ENCODE measurements around the gene IFITM10.

IFITM10 gene

DNA sequence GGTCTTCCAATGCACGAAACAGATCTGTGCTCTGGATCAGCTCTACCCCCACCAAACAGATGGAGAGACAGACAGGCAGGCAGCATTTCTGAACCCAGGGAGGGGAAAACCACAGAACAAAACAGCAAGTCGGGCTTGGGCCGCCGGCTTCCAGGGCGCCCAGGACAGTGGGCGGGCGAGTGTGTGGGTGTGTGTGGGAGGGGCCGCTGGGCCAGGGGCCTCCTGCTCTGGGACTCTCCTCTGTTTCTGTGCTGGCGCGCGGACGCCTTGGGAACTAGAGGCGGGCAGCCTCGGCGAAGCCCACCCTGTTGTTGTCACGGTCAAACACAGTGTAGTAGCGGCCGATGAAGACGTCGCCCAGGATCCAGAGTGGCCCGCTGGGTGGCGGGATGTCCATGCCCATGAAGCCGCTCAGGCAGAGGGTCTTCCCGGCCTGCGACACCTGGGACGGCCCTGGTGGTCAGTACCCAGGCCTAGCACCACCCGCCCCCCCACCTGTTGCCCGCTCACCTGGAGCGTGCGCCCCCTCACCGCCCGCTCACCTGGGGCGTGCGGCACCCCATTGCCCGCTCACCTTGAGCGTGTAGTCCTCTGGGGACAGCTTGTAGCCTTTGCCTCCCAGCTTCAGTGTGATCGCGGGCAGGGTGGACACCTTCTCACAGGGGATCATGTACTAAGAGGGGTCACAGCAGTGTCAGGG is 3.0 kb upstream of the IFITM10 start:
- FAIRE-seq (no peak), DNase-seq (ENCODE audit: insufficient read length, low spot score) (no peak)
- TF ChIP-seq POLR2A (IDR thresholded peaks at IDR 0.05; ENCODE audit: low read depth, low read length) (no peak), POLR2AphosphoS5 (IDR thresholded peaks at IDR 0.05; ENCODE audit: low read depth, low read length) (no peak), TAF1 (IDR thresholded peaks at IDR 0.05; ENCODE audit: low read depth, low read length) (no peak), POU2F2 (IDR thresholded peaks at IDR 0.05; ENCODE audit: low read depth, low read length) (no peak), SPI1 (IDR thresholded peaks at IDR 0.05; ENCODE audit: low read depth, low read length) (no peak), PAX5 (IDR thresholded peaks at IDR 0.05; ENCODE audit: insufficient read depth, low read length, severe bottlenecking) (no peak)

DNA sequence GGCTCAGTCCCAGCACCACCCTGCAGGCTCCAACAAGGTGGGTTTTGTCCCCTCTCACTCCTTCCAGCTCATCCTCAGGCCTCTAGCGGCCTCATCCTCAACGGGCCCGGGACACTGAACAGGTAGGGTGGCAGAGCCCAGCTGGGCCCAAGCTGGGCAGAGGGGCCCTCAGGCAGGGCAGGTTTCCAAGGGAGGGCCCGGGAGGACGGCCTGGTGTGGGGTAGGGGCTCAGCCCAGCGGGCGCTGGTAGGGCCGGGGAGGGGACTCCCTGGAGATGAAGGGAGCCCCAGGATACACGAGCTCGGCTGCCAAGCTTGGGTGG is 2.5 kb upstream of the IFITM10 start:
- DNase-seq (ENCODE audit: insufficient read length, low spot score) (no peak), FAIRE-seq (no peak)
- TF ChIP-seq TAF1 (IDR thresholded peaks at IDR 0.05; ENCODE audit: low read depth, low read length) (no peak), POLR2A (IDR thresholded peaks at IDR 0.05; ENCODE audit: low read depth, low read length) (no peak), POLR2AphosphoS5 (IDR thresholded peaks at IDR 0.05; ENCODE audit: low read depth, low read length) (no peak), POU2F2 (IDR thresholded peaks at IDR 0.05; ENCODE audit: low read depth, low read length) (no peak), PAX5 (IDR thresholded peaks at IDR 0.05; ENCODE audit: insufficient read depth, low read length, severe bottlenecking) (no peak), SPI1 (IDR thresholded peaks at IDR 0.05; ENCODE audit: low read depth, low read length) (no peak)

DNA sequence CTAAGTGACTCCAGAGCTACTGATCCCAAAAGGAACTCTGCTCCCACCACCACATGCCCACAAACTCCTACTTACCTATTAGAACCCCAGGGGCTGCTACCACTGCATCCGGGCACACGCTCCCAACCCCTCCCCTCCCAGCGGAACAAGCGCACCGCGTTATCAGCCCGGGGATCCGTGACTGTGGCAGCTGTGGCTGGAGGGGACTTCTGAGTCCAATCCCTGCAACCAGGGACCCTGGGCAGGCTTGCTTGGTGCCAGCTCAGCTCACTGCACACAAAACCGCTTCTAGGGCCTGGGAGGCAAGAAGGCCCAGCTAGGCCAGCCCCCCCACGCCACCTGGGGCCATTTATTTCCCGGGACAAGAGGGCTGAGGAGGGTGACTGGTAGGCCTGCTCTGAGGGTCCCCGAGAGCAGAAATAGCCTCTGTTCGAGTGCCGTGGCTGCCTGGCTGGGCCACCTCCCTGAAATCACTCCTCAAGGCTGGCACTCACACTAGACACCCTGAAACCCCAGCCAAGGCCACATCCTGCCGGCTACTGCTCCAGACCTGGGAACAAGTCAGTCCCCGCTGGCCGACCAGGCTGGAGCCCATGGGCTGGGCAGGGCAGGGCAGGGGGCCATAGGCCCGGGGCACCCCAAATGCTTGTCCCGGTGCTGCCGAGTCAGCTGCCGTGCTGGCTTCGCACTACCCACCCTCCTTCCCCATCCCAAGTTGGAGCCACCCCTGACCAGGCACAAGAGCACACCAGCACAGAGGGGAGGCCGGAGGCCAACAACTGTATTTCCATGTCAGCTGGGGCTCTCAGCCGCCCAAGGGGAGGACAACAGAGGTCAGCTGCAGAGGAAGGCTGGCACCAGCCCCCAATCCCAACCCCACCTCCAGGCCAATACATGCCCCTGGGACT is 1.9 kb upstream of the IFITM10 start:
- FAIRE-seq = no peak
- TF ChIP-seq SPI1 (IDR thresholded peaks at IDR 0.05; ENCODE audit: low read depth, low read length) (no peak), POLR2AphosphoS5 (IDR thresholded peaks at IDR 0.05; ENCODE audit: low read depth, low read length) (no peak), POU2F2 (IDR thresholded peaks at IDR 0.05; ENCODE audit: low read depth, low read length) (no peak), PAX5 (IDR thresholded peaks at IDR 0.05; ENCODE audit: insufficient read depth, low read length, severe bottlenecking) (no peak), TAF1 (IDR thresholded peaks at IDR 0.05; ENCODE audit: low read depth, low read length) (no peak), POLR2A (IDR thresholded peaks at IDR 0.05; ENCODE audit: low read depth, low read length) (no peak)
- DNase-seq (ENCODE audit: insufficient read length, low spot score) = no peak

DNA sequence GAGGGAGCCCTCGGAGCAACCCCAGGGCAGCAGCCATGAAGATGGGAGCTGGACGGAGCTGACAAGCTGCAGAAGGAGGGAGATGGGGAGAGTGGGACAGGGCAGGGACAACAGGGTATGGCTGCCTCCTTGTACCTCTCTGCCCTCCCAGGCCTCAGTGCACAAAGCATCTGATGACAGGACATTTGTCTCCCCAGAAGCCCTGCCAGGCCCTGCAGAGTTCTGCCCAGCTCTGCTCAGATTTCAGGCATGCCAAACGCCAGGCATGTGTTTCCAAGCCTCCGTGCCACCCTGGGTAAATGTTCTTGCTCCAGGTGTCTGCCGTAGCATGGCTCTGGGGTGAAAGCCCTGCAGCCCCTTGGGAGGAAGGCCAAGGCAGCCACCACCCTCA is 1.1 kb upstream of the IFITM10 start:
- FAIRE-seq (no peak), DNase-seq (ENCODE audit: insufficient read length, low spot score) (no peak)
- TF ChIP-seq SPI1 (IDR thresholded peaks at IDR 0.05; ENCODE audit: low read depth, low read length) = no peak

DNA sequence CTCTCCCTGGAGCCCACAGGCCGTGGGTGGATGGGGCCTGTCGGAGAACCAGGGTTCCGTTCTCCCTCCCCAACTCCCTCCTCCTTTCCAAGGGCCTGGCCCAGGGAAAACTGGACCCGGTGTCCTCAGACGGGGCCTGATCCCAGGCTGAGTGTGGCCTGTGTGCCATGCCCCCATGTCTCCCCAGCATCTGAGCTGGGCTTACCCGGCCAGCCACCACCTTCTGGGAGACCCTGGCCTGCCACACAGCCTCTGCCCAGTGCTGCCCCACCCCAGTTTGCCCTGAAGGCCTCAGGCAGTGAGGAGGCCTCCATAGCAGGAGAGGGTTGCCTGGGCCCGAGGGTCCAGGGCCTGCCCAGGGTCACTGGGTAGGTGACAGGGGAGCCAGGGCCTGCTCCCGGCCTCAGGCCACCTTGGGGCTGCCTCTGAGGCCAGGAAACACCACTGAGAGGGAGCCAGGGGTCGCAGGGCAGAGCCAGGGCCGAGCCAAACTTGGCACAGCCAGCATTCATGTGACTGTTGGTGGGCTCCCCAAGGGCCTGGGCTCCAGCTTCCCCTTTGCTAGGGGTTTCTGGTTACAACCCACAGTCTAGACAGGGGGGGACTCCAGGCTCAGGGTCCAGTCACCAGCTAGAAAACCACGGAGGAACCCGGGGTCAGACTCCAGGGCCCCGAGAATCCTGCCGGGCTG is 590 bp upstream of the IFITM10 start:
- TF ChIP-seq POLR2A (IDR thresholded peaks at IDR 0.05; ENCODE audit: low read depth, low read length) = no peak
- no peak for TF ChIP-seq PAX5 (IDR thresholded peaks at IDR 0.05; ENCODE audit: insufficient read depth, low read length, severe bottlenecking)
- TF ChIP-seq TAF1 (IDR thresholded peaks at IDR 0.05; ENCODE audit: low read depth, low read length) = no peak
- no peak for TF ChIP-seq SPI1 (IDR thresholded peaks at IDR 0.05; ENCODE audit: low read depth, low read length)
- no peak for TF ChIP-seq POLR2AphosphoS5 (IDR thresholded peaks at IDR 0.05; ENCODE audit: low read depth, low read length)
- TF ChIP-seq POU2F2 (IDR thresholded peaks at IDR 0.05; ENCODE audit: low read depth, low read length) = no peak
- DNase-seq (ENCODE audit: insufficient read length, low spot score) (no peak), FAIRE-seq (no peak)

DNA sequence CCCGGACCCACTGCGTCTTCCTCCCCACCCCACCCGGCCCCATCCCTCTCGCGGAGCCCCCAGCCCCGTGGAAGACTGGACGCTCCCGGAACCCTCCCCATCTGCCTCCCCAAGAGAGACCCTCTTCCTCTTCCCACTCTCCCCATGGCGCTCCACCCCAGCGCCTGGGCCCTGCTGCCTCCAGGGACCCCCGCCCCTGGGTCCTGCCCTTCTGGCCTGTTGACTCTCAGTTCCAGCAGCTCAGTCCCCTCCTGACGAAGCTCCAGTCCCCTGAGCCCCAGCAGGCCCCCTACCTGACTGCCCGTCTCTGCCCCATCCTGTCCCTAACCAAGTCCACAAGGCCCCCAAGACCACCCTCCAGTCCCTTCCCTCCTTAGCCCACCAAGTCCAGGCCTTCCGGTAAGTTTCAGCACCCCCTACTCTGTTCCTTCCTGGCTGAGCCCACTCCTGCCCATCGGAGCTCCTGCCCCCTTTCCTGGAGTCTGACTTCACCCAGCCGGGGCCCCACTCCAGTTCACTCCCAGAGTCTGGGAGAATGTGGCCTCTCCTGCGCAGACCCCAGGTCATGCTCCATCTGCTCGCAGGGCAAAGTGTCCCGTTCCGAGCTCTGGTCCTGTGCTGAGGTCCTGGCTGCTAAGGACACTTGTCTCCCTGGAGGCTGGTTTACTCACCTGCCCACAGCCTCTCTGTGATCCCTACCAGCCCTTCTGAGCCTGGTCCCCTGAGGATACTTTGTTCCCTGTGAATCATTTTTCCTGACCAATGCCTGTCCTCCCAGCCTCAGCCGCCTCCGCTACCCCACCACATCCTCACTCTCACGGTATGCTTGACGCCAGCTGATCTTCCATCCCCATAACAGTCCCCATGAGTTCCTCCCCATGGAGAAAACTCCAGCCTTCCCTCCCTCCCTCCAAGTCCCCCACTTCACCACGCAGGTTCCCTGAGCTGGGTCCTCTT is 722 bp downstream of the IFITM10 start:
- FAIRE-seq = no peak
- DNase-seq (ENCODE audit: insufficient read length, low spot score) = no peak

DNA sequence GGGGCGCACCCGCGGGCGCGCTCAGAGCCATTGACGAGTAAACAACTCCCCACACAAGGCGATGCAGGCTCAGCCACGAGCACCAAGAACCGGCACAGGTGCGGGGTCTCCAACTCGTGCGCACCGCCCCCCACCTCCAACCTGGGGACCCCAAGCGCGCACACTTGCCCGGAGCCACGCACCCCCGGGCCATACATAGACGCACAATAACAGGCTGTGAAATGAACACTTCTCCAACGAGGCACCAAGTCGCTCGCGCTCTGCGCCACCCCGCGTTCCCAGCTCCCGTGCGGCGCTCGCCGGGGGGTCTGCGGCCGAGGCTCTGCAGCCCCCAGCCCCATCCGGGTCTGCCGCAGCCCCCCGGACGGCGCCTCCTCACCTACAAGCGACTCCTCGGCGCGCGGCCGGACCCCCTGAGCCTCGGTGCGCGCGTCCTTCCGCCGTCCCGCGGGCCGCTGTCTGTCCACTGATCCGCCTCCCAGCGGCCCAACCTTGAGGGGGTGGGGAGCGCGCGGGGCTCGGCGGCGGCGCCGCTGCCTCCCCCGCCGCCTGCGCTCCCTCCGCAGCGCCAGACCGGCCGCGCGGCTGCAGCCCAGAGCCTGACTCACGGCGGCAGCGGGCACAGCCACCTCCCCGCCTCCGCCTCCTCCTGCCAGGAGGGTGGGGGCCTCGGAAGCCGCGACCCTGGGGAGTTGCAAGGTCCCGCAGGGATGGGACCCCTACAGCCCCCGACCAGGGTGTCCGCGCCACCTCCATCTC is 1.6 kb downstream of the IFITM10 start:
- no peak for FAIRE-seq
- TF ChIP-seq POLR2AphosphoS5 (IDR thresholded peaks at IDR 0.05; ENCODE audit: low read depth, low read length) (no peak), TAF1 (IDR thresholded peaks at IDR 0.05; ENCODE audit: low read depth, low read length) (no peak), SPI1 (IDR thresholded peaks at IDR 0.05; ENCODE audit: low read depth, low read length) (no peak), POU2F2 (IDR thresholded peaks at IDR 0.05; ENCODE audit: low read depth, low read length) (no peak), POLR2A (IDR thresholded peaks at IDR 0.05; ENCODE audit: low read depth, low read length) (no peak), PAX5 (IDR thresholded peaks at IDR 0.05; ENCODE audit: insufficient read depth, low read length, severe bottlenecking) (no peak)
- DNase-seq (ENCODE audit: insufficient read length, low spot score) = no peak

More for the DNA sequence above, 722 bp downstream of the IFITM10 start:
- TF ChIP-seq POLR2A (IDR thresholded peaks at IDR 0.05; ENCODE audit: low read depth, low read length) = no peak
- no peak for TF ChIP-seq SPI1 (IDR thresholded peaks at IDR 0.05; ENCODE audit: low read depth, low read length)
- TF ChIP-seq POLR2AphosphoS5 (IDR thresholded peaks at IDR 0.05; ENCODE audit: low read depth, low read length) = no peak
- TF ChIP-seq TAF1 (IDR thresholded peaks at IDR 0.05; ENCODE audit: low read depth, low read length) = no peak
- TF ChIP-seq PAX5 (IDR thresholded peaks at IDR 0.05; ENCODE audit: insufficient read depth, low read length, severe bottlenecking) = no peak
- TF ChIP-seq POU2F2 (IDR thresholded peaks at IDR 0.05; ENCODE audit: low read depth, low read length) = no peak

Measured in GM12891 (cell line).